GM18951 (cell line): Measurements from ENCODE around the gene IL23A.

Experiments
- POLR2A ChIP-seq: IDR thresholded peaks from 4 replicates; pipeline ENCODE4 v1.6.1; 2011; ENCODE audit warnings: mild to moderate bottlenecking; ENCODE audit not compliant: insufficient read length, insufficient read depth; ENCODE audit errors: extremely low read depth
- in situ Hi-C: fragments of 300-500 bp; cut with MboI; formaldehyde crosslinking; loops from one replicate; pipeline ENCODE4 v1.12.0; 2022; ENCODE audit warnings: low sequenced_read_pairs, mixed read lengths, inconsistent platforms; ENCODE audit not compliant: unreplicated experiment

Gene IL23A

GRCh38 chr12:56389412-56389811 lies 50.7 kb downstream of the IL23A start:
- no peak for TF ChIP-seq POLR2A
- in situ Hi-C loops: no loop called here
